HG03159 (cell line): ENCODE measurements around the gene SDF4.

Experiments used
- ATAC-seq: cut with Tn5 transposase; IDR thresholded peaks from one replicate; pipeline ENCODE4 v1.9.1; 2021; ENCODE audit warnings: mild to moderate bottlenecking, moderate library complexity; ENCODE audit not compliant: unreplicated experiment

The SDF4 gene

DNA sequence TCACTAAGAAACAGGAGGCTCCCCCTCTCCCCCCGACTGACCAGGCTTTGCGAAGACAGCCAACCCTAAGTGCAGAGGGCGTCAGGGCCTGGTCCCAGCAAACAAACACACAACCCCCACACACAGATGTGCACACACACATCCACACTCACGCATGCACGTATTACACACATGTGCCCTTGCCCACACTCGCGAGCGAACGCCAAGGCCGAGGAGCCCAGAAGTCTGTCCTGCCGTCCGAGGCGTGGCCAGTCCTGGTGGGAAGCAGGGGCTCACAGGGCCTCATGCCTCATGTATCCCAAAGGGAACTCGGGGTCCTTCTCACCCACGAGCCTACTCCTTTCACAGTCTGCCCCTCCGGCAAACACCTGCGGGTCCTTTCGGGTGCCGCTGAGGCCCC, 2.0 kb downstream of the SDF4 start:
- ATAC-seq: no peak

DNA sequence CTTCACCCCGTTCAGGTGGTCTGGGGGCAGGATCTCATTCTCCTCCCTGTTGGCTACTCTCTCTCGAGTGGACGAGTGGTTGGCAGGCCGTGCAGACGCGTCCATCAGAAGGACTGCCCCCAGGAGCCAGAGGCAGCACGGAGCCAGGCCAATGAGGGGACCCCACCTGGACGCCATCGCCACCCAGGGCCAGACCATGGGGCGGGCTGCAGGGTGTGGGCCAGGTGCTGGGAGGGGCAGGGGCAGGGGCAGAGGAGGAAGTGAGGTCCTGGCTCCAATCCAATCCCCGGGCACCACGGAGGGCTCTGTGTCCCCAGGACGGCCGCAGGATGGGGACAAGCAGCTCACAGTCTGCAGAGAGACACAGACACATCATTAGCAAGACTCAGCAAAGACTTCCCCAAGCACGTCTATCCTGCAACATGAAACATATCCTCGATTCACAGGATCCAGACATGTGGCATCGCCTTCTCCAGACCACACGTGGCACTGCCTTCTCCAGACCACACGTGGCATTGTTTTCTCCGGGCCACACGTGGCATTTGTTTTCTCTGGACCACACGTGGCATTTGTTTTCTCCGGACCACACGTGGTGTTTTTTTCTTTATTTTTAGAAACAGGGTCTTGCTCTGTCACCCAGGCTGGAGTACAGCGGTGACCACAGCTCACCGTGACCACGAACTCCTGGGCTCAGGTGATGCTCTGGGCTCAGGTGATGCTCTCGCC, 3.0 kb downstream of the SDF4 start:
- no peak for ATAC-seq

DNA sequence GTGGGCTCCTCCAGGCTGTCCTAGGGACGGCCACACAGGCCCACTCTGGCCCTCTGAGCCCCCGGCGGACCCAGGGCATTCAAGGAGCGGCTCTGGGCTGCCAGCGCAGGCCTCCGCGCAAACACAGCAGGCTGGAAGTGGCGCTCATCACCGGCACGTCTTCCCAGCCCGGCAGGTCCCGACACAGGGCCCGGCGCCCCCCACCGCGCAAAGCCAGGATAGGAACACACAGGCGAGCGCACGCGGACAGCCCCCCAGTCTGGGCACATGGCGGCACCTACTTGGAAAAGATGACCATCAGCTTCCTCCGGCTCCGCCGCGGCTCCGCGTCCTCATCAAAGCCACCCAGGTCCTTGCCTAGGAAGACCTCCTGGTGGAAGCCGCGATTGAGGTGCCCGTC, 3.6 kb downstream of the SDF4 start:
- no peak for ATAC-seq

DNA sequence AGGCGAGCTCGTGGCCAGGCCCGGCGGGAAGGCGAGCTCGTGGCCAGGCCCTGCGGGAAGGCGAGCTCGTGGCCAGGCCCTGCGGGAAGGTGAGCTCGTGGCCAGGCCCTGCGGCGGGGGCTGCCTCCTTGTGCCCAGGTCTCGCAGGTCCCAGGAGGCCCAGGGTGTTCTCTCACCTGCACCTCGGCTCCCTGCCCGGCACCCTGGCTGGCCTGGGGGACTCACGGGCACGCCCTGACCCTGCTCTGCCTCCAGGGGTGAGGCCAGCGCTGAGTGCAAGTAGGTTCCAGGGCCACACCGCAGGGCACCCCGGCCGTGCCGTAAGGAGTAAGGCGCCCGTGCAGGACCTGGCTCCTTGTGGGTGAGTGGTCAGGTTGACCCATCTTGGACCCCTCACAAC, 4.4 kb downstream of the SDF4 start:
- no peak for ATAC-seq

DNA sequence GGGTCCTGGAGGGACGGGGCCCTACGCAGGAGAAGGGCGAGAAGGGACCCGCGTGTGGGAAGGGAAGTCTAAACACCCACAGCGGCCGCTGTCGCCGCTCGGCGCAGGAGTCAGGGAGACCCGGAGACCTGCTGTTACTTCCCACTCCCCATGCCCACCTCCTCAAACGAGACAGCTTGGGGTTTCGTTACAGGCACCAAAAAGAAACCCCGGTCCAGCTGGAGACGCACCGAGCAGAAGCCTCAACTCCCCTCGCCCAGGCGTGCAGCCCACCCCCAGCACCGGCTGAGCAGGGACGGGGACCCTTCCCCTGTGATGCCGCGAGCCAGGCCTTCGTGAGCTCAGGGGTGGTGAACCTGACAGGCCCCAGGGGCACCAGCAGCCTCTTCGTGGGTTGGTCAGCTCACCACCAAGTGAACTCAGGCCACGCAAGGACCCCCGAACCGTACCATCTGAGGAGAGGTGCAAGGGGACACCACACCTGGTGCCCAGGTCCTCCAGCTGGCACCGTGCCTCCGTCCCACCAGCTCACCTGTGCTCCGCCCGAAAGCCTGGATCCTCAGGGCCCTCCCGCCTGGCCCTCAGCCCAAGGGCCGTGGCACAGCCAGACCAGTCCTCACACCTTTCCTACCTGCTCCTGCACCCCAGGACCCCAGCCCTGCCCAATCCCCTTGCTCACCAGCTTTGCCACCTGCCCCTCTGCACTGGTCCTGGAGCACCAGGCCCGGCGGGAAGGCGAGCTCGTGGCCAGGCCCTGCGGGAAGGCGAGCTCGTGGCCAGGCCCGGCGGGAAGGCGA, 5.0 kb downstream of the SDF4 start:
- ATAC-seq: no peak

DNA sequence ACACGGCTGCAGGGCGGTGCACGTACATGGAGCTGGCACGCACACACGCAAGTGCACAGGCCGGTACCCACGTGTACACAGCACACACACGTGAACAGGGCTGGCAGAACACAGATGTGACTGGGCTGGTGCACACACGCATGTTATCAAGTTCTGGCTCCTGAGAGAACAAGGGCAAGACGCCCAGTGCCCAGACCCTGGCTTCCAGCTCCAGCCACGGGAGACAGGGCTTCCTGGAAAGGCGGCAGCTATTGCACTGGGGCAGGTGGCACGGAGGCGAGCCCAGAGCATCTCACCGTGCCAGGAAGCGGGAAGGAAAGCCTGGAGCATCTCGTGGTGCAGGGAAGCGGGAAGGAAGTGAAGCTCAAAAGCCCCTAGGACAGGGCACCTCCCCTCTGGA, 5.9 kb downstream of the SDF4 start:
- ATAC-seq: no peak

DNA sequence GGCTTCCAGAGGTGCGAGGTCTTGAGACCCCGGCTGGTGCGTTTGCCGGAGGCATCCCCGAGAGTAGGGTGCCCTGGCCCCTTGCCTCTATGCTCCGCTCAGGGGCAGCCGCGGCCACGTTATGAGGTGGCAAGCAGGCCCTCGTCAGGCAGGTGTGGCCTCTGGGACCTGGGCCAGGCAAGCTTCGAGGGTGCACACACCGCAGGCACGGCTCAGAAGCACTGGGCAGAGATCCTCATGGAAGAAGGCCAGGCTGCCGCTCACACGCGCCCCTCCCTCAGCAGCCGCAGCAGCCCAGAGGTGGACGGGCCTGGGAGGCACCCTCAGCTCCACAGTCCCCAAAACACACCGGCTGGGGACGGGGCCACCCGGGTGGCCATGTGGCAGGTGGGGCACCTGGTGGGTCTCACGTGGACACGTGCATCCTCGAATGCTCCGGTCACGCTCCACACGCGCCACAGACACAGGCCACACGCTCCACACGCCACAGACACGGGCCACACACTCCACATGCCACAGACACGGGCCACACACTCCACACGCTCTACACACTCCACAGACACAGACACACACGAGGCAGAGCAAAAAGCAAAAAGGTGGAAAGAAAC, 6.5 kb downstream of the SDF4 start:
- ATAC-seq: no peak

DNA sequence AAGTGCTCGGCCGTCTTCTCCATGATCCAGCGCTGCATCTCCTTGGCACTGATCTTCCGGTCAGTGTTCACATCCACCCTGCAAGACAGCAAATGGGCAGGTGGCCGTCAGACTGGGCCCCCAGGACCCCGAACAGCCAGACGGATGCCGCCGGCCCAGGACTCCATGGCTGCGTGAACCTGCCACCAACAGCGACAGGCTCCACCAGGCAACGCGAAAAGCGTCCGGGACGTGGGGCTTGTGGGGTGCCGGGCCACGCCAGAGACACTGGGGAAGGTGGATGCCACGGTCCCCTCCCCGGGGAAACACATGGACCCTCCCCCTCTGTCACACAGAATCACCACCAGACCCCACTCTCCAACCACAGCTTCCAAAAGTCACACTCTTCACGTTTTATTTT, 7.9 kb downstream of the SDF4 start:
- no peak for ATAC-seq

DNA sequence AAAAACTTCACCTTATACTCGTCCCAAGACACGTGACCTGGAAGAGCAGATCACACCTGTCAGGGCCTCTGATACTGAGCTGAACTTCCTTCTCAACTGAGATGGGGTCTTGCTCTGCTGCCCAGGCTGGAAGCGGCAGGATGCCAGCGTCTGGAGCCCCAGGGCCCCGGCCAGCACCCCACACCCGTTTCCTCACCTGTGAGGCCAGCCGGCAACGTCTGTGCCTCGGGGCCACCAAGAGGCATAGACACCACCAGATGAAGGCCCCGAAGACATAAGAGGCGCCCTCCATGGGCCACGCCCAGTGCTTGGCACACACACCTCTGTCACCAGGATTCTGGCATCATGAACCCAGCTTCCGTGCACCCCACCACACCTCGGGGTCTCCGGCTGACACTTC, 8.5 kb downstream of the SDF4 start:
- no peak for ATAC-seq

DNA sequence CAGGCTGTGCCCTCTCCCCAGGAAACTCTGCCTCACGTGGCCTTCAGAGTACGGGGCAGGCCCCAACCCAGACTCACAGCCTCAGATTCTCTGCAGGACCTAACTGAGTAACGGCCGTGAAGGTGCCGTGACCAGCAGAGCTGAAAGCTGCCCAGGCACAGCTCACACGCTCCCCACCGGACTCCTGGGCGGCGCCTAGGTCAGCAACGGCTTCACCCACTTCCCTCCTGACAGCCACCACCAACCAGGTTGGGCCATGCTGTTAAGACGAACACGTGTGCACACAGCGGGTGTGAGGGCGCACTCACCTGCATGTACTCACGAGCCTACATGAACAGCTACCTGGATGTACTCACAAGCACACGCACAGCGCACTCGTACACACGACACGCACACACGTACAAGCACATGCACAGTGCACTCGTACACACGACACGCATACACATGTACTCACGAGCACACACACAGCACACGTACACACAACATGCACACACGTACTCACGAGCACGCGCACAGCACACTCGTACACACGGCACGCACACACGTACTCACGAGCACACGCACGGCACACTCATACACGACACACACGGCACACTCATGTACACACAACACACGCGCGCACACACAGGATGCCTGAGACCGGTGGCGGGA, 9.1 kb downstream of the SDF4 start:
- no peak for ATAC-seq

DNA sequence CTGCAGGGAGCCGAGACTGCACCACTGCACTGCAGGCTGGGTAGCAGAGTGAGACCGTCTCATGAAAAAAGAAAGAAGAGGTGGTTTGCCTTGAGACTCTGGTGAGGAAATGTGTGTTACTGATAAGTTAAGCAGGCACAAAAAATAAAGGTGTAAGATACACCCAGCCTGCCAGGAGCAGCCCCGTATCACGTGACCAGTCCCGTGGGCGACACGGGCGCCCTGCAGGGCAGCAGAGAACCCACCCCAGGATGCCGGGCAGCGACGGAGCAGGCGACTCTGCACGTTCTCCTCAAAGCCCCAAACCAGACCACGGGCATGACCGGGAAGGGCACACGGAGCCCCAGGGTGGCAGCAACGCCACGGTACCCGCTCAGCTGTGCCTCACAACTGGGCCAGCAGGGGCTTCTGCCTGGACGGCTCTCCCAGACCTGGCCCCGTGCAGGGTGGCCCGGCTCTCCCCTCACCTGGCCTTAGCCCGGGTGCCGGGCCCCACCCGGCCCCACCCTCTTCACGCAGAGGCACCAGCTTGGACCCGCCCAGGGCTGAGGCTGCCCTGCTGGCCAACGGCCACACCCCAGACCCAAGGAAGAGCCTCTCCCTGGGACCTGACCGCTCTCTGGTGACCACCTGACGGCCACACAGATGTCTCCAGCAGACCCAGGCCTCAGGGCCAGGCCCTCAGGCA, 9.8 kb downstream of the SDF4 start:
- no peak for ATAC-seq

DNA sequence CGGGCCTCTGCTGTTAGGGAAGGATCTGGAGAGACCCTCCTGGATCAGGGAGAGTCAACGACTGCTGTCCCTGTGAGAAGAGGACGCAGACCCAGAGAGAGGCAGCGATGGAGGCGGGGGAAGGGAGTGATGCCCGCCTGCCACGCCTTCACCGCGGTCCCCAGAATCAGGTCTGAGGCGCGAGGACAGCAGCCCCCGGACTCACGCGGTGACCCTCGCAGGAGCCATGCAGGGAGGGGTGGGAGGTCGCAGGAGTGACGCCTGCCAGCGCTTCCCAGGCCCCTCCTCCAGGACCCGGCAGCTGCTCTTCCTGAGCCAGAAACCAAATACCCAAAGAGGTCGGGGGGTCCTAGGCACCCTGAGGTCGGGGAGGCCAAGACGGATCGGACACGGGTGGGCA, 11.6 kb downstream of the SDF4 start:
- no peak for ATAC-seq

DNA sequence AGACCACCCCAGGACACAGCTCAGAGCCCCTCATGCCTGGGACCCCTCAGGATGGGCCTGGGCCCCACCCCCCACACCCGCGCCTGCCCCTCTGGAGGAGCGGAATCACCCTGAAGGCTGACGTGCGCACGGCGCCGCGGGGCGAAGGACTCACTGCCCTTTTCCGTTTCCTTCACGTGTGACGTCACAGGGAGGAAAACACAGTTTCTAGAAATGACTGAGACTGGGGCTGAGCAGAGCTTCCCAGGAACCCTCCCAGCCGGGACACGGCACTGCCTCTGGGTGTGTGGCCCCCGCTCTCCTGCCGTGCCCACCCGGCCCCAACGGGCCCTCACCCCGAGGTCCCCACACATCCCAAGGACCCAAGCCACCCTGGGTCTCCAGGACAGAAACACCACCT, 12.5 kb downstream of the SDF4 start:
- no peak for ATAC-seq

DNA sequence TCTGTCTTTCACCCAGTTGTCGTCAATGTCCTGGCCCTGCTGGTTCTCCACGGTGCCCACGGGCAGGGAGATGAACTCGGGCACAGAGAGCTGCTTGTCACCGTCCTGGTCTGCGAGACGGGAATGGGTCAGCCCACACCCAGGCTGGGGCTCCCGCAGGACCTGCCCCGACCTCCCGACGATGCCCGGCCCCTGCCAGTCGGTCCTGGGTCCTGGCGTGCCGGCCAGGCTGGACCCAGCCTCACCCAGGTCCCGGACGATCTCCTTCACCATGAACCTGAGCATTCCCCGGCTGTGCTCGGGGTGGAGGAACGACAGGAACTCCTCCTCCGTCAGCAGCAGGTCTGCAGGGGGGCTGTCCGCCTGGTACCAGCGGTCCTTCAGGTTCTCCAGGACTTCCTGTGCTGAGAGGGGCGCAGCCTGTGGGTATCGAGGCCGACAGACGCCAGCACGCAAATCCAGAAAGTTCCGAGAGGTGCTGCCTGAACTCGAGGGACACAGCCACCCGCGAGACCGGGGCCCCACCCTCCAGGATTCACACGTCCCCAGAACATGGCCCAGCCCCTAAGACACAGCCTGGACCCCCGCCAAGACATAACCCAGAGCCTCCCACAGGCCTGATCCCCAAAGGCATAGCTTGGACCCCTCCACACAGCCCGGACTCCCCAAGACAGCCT, 13.1 kb downstream of the SDF4 start:
- no peak for ATAC-seq

DNA sequence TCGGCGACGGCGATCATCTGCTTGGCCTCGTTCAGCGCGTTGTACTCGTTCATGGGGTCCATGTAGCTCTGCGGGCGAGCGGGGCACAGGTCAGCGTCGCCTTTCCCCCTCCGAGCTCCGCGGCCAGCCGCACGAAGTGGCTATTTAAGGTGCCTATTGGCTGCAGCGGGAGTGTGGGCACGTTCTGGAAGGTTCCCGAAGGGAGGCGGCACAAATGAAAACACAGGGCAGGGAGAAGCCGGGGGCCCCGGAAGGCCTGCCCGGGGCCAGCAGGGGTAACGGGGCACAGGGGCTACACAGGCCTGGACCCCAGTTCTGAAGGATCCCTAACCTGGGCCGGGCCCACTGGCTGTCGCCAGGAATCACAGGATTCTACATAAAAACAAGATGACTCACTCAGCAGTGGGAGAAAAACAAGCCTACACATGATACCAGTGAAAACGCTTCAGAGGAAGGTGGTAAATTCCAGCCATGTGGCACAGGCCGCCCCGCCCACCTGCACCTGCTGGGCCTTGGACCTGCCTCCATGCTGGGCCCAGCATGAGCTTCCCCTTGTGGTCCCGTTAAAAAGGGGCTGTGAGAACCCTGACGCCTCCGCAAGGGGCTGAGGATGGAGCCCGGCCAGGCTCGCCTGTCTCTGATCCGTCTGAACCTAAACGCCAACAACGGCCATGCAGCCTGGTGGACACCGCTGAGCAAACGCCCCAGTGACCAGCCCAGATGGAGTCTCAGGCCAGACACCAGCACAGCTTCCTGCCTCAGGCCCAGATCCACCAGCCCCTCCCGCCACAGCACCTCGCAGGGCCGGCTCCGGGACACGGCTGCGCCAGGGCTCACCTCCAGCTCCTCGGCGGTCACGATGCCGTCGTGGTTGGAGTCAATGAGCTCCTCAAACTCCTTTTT, 13.9 kb downstream of the SDF4 start:
- ATAC-seq: no peak

DNA sequence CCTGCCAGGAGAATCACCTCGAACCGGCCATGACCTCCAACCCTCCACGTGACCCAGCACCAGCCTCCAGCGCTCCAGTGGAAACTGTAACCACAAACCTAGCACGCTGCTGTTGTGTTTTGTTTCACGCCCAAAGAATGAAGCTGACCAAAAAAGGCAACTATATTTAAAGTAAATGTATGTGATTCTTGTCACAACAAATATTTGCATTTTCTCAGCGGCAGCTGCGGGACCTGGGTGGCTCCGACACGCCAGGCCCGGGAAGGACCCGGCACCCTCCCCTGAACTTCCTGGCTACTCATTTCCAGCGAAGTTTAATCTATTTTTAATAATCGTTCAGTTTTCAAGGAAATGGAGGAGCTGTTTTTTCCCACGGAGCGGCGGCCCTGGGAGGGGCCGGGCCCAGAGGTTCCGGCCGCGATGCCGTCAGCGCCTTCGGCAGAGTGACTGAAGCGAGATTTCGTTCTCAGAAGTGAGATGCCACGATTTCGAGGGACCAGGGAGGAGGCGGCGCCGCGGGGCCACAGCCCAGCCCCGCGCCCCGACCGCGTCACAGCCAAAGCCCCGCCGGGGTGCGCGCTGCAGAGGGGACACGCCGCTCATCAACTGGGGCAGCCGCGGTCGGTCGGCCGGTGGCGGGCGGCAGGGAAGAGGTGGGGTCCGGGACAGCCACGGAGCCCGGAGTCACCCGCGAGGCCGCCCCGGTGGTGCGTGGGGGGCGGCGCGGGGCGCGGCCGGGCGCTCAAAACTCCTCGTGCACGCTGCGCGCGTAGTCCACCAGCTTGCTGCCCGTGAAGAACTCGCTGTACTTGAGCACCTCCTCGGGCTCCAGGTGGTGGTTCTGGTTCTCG, 14.8 kb downstream of the SDF4 start:
- ATAC-seq: no peak

DNA sequence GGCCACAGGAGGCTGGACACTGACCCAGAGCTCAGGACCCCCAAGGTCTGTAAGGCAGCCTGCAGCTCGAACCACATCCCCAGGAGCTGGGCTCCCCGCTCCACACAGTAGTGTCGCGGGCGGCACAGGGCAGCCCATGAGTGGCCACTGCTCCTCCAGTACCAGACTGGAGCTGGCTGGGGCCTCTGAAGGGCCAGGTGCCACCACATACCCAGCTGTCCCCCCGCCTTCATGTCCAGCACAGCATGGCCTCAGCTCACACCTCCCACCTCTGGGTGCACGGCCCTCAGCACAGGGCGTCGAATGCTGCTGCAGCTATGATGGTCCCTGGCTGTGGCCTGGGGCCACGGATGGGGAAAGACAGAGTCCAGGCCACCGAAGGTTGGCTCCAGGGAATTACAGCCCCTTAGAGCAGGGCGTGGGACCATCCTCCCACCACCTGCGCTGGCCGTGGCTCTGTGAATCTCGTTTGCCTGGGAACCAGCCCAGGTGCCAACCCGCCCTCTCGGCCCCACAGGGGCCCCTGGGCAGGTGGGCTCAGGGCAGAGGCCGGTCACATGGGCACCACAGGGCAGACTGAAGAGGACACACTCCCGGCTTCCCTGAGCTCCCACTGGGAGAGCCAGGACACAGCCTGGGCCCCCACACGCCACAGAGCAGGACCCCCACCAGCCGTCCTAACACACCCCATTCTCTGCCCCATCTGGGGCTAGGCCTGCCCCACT, 15.8 kb downstream of the SDF4 start:
- no peak for ATAC-seq

DNA sequence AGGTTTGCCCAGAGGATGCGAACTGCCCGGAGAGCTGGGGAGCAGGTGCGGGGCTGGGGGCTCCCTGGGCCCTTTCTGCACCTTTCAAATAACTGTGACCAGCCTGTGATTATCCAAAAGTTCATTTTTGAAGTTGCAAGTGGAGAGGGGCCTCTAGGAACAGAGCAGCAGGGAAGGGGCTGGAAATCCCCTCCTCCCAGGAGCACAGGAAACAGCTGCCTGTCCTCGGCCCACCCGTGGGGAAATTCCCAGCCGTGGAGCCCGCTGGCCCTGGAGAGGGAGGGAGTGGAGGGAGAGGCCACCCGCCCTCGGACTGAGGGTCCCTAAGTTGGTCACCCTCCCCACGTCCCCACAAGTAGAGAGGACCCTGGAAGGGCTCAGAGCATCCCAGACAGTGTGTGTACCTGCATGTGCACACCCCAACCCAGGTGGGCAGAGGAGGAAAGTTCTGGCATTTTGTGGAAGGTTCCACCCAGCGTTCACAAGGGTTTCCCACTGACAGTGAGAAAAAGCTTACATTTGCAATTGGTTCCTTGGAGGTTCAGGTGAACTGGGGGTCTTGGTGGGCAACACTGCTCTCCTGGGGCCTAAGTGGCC, 16.6 kb downstream of the SDF4 start:
- ATAC-seq: no peak
